ENCODE data around the gene CCDC150. TPM values are rescaled to one million over a fixed set of nuclear protein-coding genes. Genes with fewer than 3 reads are reported as not detected.

Gene CCDC150
- total RNA-seq, 1 experiment from 2014 or later = 34.0 TPM

GRCh38 chr2:196677404-196677803, 37.9 kb downstream of the CCDC150 start:
- ChIA-PET POLR2A (no interaction called here), CTCF (no interaction called here)
- intact Hi-C loops (cut with micrococcal nuclease; ENCODE audit: unreplicated experiment) = no loop called here
- H3K4me3 ChIP-seq (ENCODE audit: low read depth, low read length) = no peak overlapping the region
- TF ChIP-seq CTCF (IDR thresholded peaks at IDR 0.05; ENCODE audit: insufficient read depth in 1 of 2, low read depth in 1 of 2, low read length in 1 of 2, severe bottlenecking in 1 of 2, unreplicated experiment in 1 of 2) = no peak
- H3K36me3 ChIP-seq (ENCODE audit: control insufficient read depth, insufficient read depth, low read length) = no peaks in the 10 kb centered on the region
- no peaks in the 10 kb centered on the region for H3K4me1 ChIP-seq
- DNase-seq = no peak
- Mint-ChIP-seq H3K27ac (ENCODE audit: unreplicated experiment) (no peak overlapping the region), H3K27me3 (ENCODE audit: insufficient read depth, unreplicated experiment) (no peaks in the 10 kb centered on the region), H3K9me3 (ENCODE audit: unreplicated experiment) (no peaks in the 10 kb centered on the region), H3K4me3 (ENCODE audit: unreplicated experiment) (no peak overlapping the region), H3K36me3 (ENCODE audit: insufficient read depth, unreplicated experiment) (peaks cover 7% of the 10 kb centered on the region), H3K4me1 (ENCODE audit: low read depth, unreplicated experiment) (no peaks in the 10 kb centered on the region)
- no peaks in the 10 kb centered on the region for H3K9me3 ChIP-seq
- BruUV-seq (replicated peaks) = no TSS peak
- no peaks in the 10 kb centered on the region for H3K27me3 ChIP-seq (replicated peaks; ENCODE audit: control insufficient read depth, insufficient read depth, low read length)

GRCh38 chr2:196679368-196679767, 39.9 kb downstream of the CCDC150 start:
- CTCF ChIA-PET = no interaction called here
- H3K4me3 ChIP-seq (ENCODE audit: low read depth, low read length) = no peak overlapping the region

DNA sequence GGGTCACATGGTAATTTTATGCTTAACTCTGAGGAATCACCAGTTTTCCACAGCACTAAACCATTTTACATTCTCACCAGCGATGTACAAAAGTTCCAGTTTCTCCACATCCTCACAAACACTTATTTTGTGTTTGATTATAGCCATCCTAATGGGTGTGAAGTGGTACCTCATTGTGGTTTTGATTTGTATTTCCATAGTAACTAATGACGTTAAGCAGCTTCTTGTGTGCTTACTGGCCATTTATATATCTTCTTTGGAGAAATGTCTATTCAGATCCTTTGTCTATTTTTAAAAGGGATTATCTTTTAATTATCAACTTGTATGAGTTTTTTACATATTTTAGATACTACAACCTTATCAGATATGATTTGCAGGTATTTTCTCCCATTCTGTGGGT, 42.0 kb downstream of the CCDC150 start:
- TF ChIP-seq CTCF (IDR thresholded peaks at IDR 0.05; ENCODE audit: insufficient read depth in 1 of 2, low read depth in 1 of 2, low read length in 1 of 2, severe bottlenecking in 1 of 2, unreplicated experiment in 1 of 2) = no peak
- Mint-ChIP-seq H3K27me3 (ENCODE audit: insufficient read depth, unreplicated experiment) (no peaks in the 10 kb centered on the region), H3K9me3 (ENCODE audit: unreplicated experiment) (peaks cover 19% of the 10 kb centered on the region), H3K4me3 (ENCODE audit: unreplicated experiment) (no peak overlapping the region), H3K36me3 (ENCODE audit: insufficient read depth, unreplicated experiment) (peaks cover 7% of the 10 kb centered on the region), H3K4me1 (ENCODE audit: low read depth, unreplicated experiment) (no peaks in the 10 kb centered on the region), H3K27ac (ENCODE audit: unreplicated experiment) (no peak overlapping the region)
- Histone ChIP-seq H3K9me3 (peaks cover 5% of the 10 kb centered on the region; the same call in 1 of the 2 replicates), H3K36me3 (ENCODE audit: control insufficient read depth, insufficient read depth, low read length) (no peaks in the 10 kb centered on the region), H3K4me3 (ENCODE audit: low read depth, low read length) (no peak overlapping the region), H3K27me3 (replicated peaks; ENCODE audit: control insufficient read depth, insufficient read depth, low read length) (no peaks in the 10 kb centered on the region), H3K4me1 (no peaks in the 10 kb centered on the region)
- no TSS peak for BruUV-seq (replicated peaks)
- DNase-seq = no peak
- ChIA-PET CTCF (no interaction called here), POLR2A (no interaction called here)
- intact Hi-C loops (cut with micrococcal nuclease; ENCODE audit: unreplicated experiment) = no loop called here

More at GRCh38 chr2:196679368-196679767, 39.9 kb downstream of the CCDC150 start:
- H3K36me3 Mint-ChIP-seq (ENCODE audit: insufficient read depth, unreplicated experiment) = peaks cover 7% of the 10 kb centered on the region
- H3K4me1 ChIP-seq = no peaks in the 10 kb centered on the region
- no peak for TF ChIP-seq CTCF (IDR thresholded peaks at IDR 0.05; ENCODE audit: insufficient read depth in 1 of 2, low read depth in 1 of 2, low read length in 1 of 2, severe bottlenecking in 1 of 2, unreplicated experiment in 1 of 2)
- no TSS peak for BruUV-seq (replicated peaks)
- no peaks in the 10 kb centered on the region for H3K36me3 ChIP-seq (ENCODE audit: control insufficient read depth, insufficient read depth, low read length)
- no peaks in the 10 kb centered on the region for H3K27me3 Mint-ChIP-seq (ENCODE audit: insufficient read depth, unreplicated experiment)
- no peaks in the 10 kb centered on the region for H3K9me3 ChIP-seq
- no peaks in the 10 kb centered on the region for H3K4me1 Mint-ChIP-seq (ENCODE audit: low read depth, unreplicated experiment)
- no peak overlapping the region for H3K27ac Mint-ChIP-seq (ENCODE audit: unreplicated experiment)
- no peaks in the 10 kb centered on the region for H3K27me3 ChIP-seq (replicated peaks; ENCODE audit: control insufficient read depth, insufficient read depth, low read length)
- POLR2A ChIA-PET = no interaction called here
- no peak for DNase-seq
- no peak overlapping the region for H3K4me3 Mint-ChIP-seq (ENCODE audit: unreplicated experiment)
- H3K9me3 Mint-ChIP-seq (ENCODE audit: unreplicated experiment) = peaks cover 8% of the 10 kb centered on the region
- intact Hi-C loops (cut with micrococcal nuclease; ENCODE audit: unreplicated experiment) = no loop called here

Measured in Caco-2 (cell line).